ENCODE results near the gene DDX3X.

DNA sequence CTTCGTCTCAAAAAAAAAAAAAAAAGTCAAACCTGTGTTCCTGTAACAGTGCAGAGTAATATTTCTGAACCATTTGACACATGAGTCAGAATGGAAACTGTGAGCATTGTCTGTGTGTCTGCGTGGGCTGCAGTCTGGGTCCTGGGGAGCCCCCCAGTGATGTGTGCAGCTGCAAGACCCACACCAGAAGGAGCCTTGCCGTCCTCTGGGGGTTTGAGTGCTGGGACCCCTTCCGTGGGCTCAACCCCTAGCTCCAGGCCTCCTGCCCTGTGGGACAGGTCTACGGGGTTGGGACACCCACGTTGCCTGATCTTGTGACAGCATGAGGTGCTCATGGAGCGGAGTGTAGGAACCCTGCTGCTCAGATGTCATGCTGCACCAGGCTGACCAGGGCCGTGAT lies 43.7 kb downstream of the DDX3X start:
- no peak for TF ChIP-seq TAF1 (IDR thresholded peaks at IDR 0.05; ENCODE audit: low read depth)
- TF ChIP-seq, protein P1, sequence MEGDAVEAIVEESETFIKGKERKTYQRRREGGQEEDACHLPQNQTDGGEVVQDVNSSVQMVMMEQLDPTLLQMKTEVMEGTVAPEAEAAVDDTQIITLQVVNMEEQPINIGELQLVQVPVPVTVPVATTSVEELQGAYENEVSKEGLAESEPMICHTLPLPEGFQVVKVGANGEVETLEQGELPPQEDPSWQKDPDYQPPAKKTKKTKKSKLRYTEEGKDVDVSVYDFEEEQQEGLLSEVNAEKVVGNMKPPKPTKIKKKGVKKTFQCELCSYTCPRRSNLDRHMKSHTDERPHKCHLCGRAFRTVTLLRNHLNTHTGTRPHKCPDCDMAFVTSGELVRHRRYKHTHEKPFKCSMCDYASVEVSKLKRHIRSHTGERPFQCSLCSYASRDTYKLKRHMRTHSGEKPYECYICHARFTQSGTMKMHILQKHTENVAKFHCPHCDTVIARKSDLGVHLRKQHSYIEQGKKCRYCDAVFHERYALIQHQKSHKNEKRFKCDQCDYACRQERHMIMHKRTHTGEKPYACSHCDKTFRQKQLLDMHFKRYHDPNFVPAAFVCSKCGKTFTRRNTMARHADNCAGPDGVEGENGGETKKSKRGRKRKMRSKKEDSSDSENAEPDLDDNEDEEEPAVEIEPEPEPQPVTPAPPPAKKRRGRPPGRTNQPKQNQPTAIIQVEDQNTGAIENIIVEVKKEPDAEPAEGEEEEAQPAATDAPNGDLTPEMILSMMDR (IDR thresholded peaks at IDR 0.05; ENCODE audit: poor library complexity, severe bottlenecking), result no peak
- no peak for TF ChIP-seq RAD21 (conservative IDR thresholded peaks at IDR 0.05)
- TF ChIP-seq POLR2AphosphoS5 (IDR thresholded peaks at IDR 0.05), result no peak
- TF ChIP-seq, protein P2, sequence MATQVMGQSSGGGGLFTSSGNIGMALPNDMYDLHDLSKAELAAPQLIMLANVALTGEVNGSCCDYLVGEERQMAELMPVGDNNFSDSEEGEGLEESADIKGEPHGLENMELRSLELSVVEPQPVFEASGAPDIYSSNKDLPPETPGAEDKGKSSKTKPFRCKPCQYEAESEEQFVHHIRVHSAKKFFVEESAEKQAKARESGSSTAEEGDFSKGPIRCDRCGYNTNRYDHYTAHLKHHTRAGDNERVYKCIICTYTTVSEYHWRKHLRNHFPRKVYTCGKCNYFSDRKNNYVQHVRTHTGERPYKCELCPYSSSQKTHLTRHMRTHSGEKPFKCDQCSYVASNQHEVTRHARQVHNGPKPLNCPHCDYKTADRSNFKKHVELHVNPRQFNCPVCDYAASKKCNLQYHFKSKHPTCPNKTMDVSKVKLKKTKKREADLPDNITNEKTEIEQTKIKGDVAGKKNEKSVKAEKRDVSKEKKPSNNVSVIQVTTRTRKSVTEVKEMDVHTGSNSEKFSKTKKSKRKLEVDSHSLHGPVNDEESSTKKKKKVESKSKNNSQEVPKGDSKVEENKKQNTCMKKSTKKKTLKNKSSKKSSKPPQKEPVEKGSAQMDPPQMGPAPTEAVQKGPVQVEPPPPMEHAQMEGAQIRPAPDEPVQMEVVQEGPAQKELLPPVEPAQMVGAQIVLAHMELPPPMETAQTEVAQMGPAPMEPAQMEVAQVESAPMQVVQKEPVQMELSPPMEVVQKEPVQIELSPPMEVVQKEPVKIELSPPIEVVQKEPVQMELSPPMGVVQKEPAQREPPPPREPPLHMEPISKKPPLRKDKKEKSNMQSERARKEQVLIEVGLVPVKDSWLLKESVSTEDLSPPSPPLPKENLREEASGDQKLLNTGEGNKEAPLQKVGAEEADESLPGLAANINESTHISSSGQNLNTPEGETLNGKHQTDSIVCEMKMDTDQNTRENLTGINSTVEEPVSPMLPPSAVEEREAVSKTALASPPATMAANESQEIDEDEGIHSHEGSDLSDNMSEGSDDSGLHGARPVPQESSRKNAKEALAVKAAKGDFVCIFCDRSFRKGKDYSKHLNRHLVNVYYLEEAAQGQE (IDR thresholded peaks at IDR 0.05; ENCODE audit: borderline replicate concordance), result no peak
- TF ChIP-seq EP300 (conservative IDR thresholded peaks at IDR 0.05; ENCODE audit: poor library complexity, severe bottlenecking), result no peak
- no peak for TF ChIP-seq EZH2 (IDR thresholded peaks at IDR 0.05; ENCODE audit: borderline replicate concordance, insufficient read depth, low read length, poor library complexity, severe bottlenecking)
- TF ChIP-seq SMC3 (conservative IDR thresholded peaks at IDR 0.05; ENCODE audit: poor library complexity), result no peak
